PC-3 (cell line): Measurements from ENCODE around the gene ASCL1. TPM values are rescaled to one million over a fixed set of nuclear protein-coding genes. Genes with fewer than 3 reads are reported as not detected.

ENCODE experiments used
- ATAC-seq: fragments of 200-7000 bp; cut with Tn5 transposase; 2 replicates; pipeline ENCODE4 v1.9.1; 2020; ENCODE audit warnings: mild to moderate bottlenecking, moderate library complexity
- BruUV-seq: library from RNA; stranded (reverse); fragments of 400-500 nt; replicated peaks from 2 replicates; lab custom pipeline; 2021; lab: Mats Ljungman, UMichigan
- CTCF ChIA-PET: fragments of 300-600 bp; sonication (Branson Sonifier 250); formaldehyde crosslinking; loops from one replicate; lab custom pipeline; 2022; ENCODE audit warnings: antibody characterized with exemption; lab: Charles Lee
- POLR2A ChIA-PET: fragments of 300-600 bp; sonication (Branson Sonifier 250); formaldehyde crosslinking; loops from one replicate; lab custom pipeline; 2022; ENCODE audit warnings: antibody characterized with exemption; ENCODE audit not compliant: unreplicated experiment; lab: Charles Lee
- DNase-seq: peaks from one replicate; pipeline ENCODE4 v3.0.0-alpha.2; 2015
- H2AFZ ChIP-seq: fragments of 300-600 bp; sonication (generic); 2 replicates; pipeline ENCODE4 v1.6.0; 2016; ENCODE audit warnings: antibody characterized with exemption, low read length
- H3F3A ChIP-seq: fragments of 300-600 bp; sonication (generic); one replicate; pipeline ENCODE4 v1.6.0; 2017; ENCODE audit warnings: antibody characterized with exemption, low read length, control low read depth, mild to moderate bottlenecking; ENCODE audit not compliant: unreplicated experiment
- H3K27ac ChIP-seq: fragments of 300-600 bp; sonication (generic); 2 replicates; pipeline ENCODE4 v1.5.1; 2016; ENCODE audit warnings: mild to moderate bottlenecking, low read length
- H3K27me3 ChIP-seq: fragments of 300-600 bp; sonication (generic); 2 replicates; pipeline ENCODE4 v1.6.1; 2016; ENCODE audit warnings: low read length, mixed read lengths
- H3K36me3 ChIP-seq: fragments of 300-600 bp; sonication (generic); 2 replicates; pipeline ENCODE4 v1.6.1; 2016; ENCODE audit warnings: low read depth, mixed run types, low read length, mixed read lengths
- H3K4me1 ChIP-seq: fragments of 300-600 bp; sonication (generic); 2 replicates; pipeline ENCODE4 v1.5.1; 2016; ENCODE audit warnings: low read length; ENCODE audit not compliant: insufficient read depth
- H3K4me2 ChIP-seq: fragments of 300-600 bp; sonication (generic); 2 replicates; pipeline ENCODE4 v1.6.0; 2016; ENCODE audit warnings: low read length
- H3K4me3 ChIP-seq: fragments of 300-600 bp; sonication (generic); 2 replicates; pipeline ENCODE4 v1.5.1; 2016; ENCODE audit warnings: mild to moderate bottlenecking, low read length, mixed read lengths
- H3K79me2 ChIP-seq: fragments of 300-600 bp; sonication (generic); 2 replicates; pipeline ENCODE4 v1.6.1; 2017; ENCODE audit warnings: low read length, mixed read lengths
- H3K9ac ChIP-seq: fragments of 300-600 bp; sonication (generic); 2 replicates; pipeline ENCODE4 v1.6.0; 2016; ENCODE audit warnings: mild to moderate bottlenecking, low read length
- H3K9me2 ChIP-seq: fragments of 300-600 bp; sonication (generic); replicated peaks from 2 replicates; pipeline ENCODE4 v1.6.1; 2016; ENCODE audit warnings: mixed run types, low read length, mixed read lengths
- H3K9me3 ChIP-seq: fragments of 300-600 bp; sonication (generic); 2 replicates; pipeline ENCODE4 v1.6.1; 2016; ENCODE audit warnings: low read length, mixed read lengths
- H4K20me1 ChIP-seq: fragments of 300-600 bp; sonication (generic); 2 replicates; pipeline ENCODE4 v1.6.1; 2016; ENCODE audit warnings: low read length, mixed read lengths
- CTCF ChIP-seq: fragments of 300-600 bp; sonication (generic); conservative IDR thresholded peaks from 2 replicates; pipeline ENCODE4 v1.5.1; 2017; ENCODE audit warnings: antibody characterized with exemption, low read depth, mild to moderate bottlenecking, low read length
- EZH2 ChIP-seq: fragments of 300-600 bp; sonication (generic); IDR thresholded peaks from one replicate; pipeline ENCODE4 v1.6.1; 2017; ENCODE audit warnings: antibody characterized with exemption, mild to moderate bottlenecking, low read length; ENCODE audit not compliant: unreplicated experiment
- EZH2phosphoT487 ChIP-seq: fragments of 300-600 bp; sonication (generic); IDR thresholded peaks from 2 replicates; pipeline ENCODE4 v1.6.1; 2018; ENCODE audit warnings: mild to moderate bottlenecking, antibody characterized with exemption, low read length, borderline replicate concordance
- intact Hi-C: fragments of 100-400 bp; cut with micrococcal nuclease; formaldehyde crosslinking; loops from 2 replicates; pipeline ENCODE4 v1.9.0; 2023
- total RNA-seq: library from RNA; depleted of rRNA; stranded (reverse); fragments of >200 nt; gene quantifications from 2 replicates; pipeline ENCODE4 v1.2.3, GENCODE V29; 2014; rRNA removed

Gene ASCL1
- total RNA-seq, 1 experiment from 2014 or later = not detected

DNA sequence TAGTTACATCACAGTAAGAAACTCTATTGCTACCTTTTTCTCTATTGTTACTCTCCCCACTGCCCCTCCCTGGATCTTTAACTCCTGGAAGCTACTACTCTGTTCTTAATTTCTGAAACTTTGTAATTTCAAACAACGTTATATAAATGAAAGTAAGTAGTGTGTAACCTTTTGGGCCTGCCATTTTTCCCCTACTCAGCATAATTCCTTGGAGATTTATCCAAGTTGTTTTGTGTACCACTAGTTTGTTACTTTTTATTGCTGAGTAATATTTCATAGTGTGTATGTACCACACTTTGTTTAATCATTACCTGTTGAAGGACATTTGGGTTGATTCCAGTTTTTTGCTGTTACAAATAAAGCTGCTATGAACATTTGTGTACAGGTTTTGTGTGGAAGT is 37.9 kb downstream of the ASCL1 start:
- H3K9ac ChIP-seq = no peak overlapping the region

More for the DNA sequence above, 37.9 kb downstream of the ASCL1 start:
- Histone ChIP-seq H3K27ac (no peak overlapping the region), H3K9me3 (peaks cover 9% of the 10 kb centered on the region; the same call in 1 of the 2 replicates), H3K36me3 (no peaks in the 10 kb centered on the region), H3K4me3 (no peak overlapping the region), H3K4me1 (no peaks in the 10 kb centered on the region), H3K9me2 (no peaks in the 10 kb centered on the region), H2AFZ (no peak overlapping the region), H3F3A (no peaks in the 10 kb centered on the region), H3K79me2 (no peaks in the 10 kb centered on the region), H3K27me3 (no peaks in the 10 kb centered on the region), H4K20me1 (no peaks in the 10 kb centered on the region), H3K4me2 (no peak overlapping the region)
- intact Hi-C loops = no loop called here
- ATAC-seq (no peak), DNase-seq (no peak)
- no TSS peak for BruUV-seq
- TF ChIP-seq EZH2 (no peak), CTCF (no peak), EZH2phosphoT487 (no peak)
- CTCF ChIA-PET = no interaction called here
- POLR2A ChIA-PET = no interaction called here

Other genes with a start within 250 kb of the ASCL1 start
- gene PAH, start 40.4 kb upstream of the ASCL1 start, total RNA-seq = not detected in 2 replicates